Sigmoid colon (tissue), 4 donors: Measurements from ENCODE around the gene PDIA4.

Experiments
- POLR2AphosphoS5 ChIP-seq, 4 donors: sonication (generic); formaldehyde crosslinking; IDR thresholded peaks; one replicate each; pipeline ENCODE4 v1.6.1; 2017; ENCODE audit warnings: antibody characterized with exemption in 4 of 4
- TF ChIP-seq, protein P1 (sequence below), 4 experiments: fragments of 450-650 bp in 3 of 4; fragments of 200-600 bp in 1 of 4; IDR thresholded peaks; one replicate each; pipeline ENCODE4 v1.5.1; 2016 to 2019; ENCODE audit warnings: antibody characterized with exemption in 4 of 4, mild to moderate bottlenecking in 3 of 4, moderate library complexity in 2 of 4

DNA sequence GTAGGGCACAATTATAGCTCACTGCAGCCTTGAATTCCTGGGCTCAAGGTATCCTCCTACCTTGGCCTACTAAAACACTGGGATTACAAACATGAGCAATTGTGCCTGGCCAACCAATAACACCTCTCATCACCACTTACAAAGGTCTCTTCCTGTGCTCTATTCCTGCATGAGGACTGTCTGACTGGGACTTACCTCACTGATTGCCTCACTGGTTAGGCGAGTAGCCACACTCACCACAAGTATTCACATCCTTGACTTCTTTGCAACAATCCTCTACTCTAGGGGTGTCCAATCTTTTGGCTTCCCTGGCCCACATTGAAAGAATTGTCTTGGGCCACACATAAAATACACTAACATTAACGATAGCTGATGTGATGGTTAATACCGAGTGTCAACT, 22.6 kb upstream of the PDIA4 start:
- TF ChIP-seq, protein P1, sequence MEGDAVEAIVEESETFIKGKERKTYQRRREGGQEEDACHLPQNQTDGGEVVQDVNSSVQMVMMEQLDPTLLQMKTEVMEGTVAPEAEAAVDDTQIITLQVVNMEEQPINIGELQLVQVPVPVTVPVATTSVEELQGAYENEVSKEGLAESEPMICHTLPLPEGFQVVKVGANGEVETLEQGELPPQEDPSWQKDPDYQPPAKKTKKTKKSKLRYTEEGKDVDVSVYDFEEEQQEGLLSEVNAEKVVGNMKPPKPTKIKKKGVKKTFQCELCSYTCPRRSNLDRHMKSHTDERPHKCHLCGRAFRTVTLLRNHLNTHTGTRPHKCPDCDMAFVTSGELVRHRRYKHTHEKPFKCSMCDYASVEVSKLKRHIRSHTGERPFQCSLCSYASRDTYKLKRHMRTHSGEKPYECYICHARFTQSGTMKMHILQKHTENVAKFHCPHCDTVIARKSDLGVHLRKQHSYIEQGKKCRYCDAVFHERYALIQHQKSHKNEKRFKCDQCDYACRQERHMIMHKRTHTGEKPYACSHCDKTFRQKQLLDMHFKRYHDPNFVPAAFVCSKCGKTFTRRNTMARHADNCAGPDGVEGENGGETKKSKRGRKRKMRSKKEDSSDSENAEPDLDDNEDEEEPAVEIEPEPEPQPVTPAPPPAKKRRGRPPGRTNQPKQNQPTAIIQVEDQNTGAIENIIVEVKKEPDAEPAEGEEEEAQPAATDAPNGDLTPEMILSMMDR (IDR thresholded peaks at IDR 0.05) = no peak
- no peak for TF ChIP-seq POLR2AphosphoS5 (IDR thresholded peaks at IDR 0.05)
